ENCODE results near the gene SCYGR5.

Gene SCYGR5

DNA sequence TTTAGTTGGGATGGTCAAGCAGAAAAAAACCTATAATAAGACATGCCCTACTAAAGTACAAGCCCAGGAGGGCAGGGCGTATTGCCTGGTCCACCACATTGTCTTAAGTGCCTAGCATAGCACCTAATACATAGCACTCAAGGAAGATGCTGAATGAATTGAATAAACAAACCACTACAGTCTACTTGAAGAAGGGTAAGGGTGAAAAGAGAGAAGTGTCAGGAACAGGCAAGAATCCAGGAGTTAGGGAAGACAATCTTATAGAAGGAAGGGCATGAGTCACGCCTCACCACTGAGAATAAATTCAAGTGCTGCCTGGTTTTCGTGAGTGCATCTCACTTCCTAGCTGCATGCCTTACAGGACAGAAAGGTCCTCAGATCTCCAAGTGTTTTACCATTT lies 37.4 kb downstream of the SCYGR5 start:
- no peak for DNase-seq (ENCODE audit: low spot score)
- no peak for TF ChIP-seq CTCF (IDR thresholded peaks at IDR 0.05; ENCODE audit: extremely low read depth, missing control alignments)

DNA sequence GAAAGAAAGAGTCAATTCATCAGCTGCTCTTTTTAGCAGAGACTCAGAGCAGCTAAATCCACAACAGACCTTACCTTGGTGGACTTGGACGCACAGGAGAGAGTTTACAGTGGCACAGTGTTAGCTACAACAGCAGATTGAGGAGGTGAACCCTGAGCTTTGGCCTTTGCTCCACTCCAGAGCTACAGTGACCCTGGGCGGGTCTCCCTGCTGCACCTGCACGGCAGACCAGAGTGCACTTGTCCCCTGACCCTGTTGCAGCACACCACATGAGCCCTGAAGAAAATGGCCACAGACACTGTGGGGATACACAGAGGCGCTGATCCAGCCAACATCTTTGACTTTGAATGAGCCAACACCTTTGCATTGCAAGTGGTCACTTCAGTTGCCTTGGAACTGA lies 40.3 kb downstream of the SCYGR5 start:
- TF ChIP-seq CTCF (IDR thresholded peaks at IDR 0.05; ENCODE audit: extremely low read depth, missing control alignments) = no peak
- no peak for DNase-seq (ENCODE audit: low spot score)

DNA sequence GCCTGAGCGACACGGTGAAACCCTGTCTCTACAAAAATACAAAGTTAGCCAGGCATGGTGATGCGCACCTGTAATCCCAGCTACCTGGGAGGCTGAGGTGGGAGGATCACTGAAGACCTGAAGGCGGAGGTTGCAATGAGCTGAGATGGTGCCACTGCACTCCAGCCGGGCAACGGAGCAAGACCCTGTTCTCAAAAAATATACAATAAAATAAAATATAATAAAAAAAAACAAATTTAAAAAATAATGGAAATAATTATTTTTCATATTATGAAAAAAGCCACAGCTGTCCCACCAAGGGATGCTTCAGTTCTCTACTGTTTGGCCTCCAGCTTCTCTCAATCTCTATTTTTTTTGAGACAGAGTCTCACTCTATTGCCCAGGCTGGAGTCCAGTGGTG lies 40.8 kb downstream of the SCYGR5 start:
- no peak for DNase-seq (ENCODE audit: low spot score)
- no peak for TF ChIP-seq CTCF (IDR thresholded peaks at IDR 0.05; ENCODE audit: extremely low read depth, missing control alignments)

DNA sequence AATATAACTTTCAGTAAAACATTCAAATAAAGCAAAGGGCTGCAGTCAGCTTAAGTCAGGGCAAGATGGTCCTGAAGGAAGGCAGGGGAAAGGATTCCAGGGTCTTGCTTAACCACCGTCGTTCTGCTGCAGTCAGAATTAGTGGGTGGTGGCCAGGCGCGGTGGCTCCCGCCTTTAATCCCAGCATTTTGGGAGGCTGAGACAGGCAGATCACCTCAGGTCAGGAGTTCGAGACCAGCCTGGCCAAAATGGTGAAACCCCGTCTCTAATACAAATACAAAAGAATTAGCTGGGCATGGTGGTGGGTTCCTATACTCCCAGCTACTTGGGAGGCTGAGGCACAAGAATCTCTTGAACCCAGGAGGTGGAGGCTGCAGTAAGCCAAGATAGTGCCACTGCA lies 44.4 kb downstream of the SCYGR5 start:
- no peak for TF ChIP-seq CTCF (IDR thresholded peaks at IDR 0.05; ENCODE audit: extremely low read depth, missing control alignments)
- no peak for DNase-seq (ENCODE audit: low spot score)

DNA sequence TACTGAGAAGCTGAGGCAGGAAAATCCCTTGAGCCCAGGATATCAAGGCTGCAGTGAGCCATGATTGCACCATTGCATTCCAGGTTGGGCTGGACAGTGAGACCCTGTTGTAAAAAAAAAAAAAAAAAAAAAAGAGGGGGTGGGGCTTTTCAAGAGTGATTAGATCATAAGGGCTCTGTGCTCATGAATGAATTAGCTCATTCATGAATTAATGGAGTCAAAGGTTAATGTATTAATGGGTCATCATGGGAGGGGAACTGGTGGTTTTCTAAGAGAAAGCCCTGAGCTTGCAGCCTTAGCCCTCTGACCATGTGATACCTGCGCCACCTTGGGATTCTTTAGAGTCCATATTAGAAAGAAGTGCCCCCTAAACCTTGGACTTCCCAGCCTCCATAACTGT lies 46.7 kb downstream of the SCYGR5 start:
- no peak for TF ChIP-seq CTCF (IDR thresholded peaks at IDR 0.05; ENCODE audit: extremely low read depth, missing control alignments)
- no peak for DNase-seq (ENCODE audit: low spot score)

DNA sequence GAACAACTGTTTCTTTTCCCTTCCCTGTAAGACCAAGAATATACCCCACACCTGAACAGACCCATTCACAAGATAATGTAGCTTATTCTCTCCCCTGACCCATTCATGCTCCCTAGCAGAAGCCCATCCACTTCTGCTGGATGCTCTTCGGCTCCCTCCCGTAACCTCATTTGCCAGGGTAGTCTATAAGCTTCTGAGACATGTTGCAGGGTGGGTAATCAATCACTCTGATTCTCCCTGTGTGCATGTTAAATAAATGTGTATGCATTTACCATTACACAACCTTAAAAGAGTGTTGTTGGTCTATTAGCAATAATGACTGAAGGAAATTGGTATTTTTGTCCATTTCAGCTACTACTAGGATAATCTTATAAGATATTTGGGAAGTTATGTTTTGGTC lies 49.9 kb downstream of the SCYGR5 start:
- DNase-seq (ENCODE audit: low spot score) = no peak

More for the DNA sequence above, 49.9 kb downstream of the SCYGR5 start:
- no peak for TF ChIP-seq CTCF (IDR thresholded peaks at IDR 0.05; ENCODE audit: extremely low read depth, missing control alignments)
